Lower leg skin (tissue), 3 donors: ENCODE results near the gene TAPT1.

Experiments
- POLR2A ChIP-seq, 2 donors: fragments of 450-650 bp; IDR thresholded peaks; one replicate each; pipeline ENCODE4 v1.6.1; 2016 to 2017; ENCODE audit warnings: antibody characterized with exemption in 2 of 2, mild to moderate bottlenecking in 1 of 2, moderate library complexity in 1 of 2
- TF ChIP-seq, protein P1 (sequence below), 3 donors: fragments of 450-650 bp; IDR thresholded peaks; one replicate each; pipeline ENCODE4 v1.5.1; 2016; ENCODE audit warnings: antibody characterized with exemption in 3 of 3, mild to moderate bottlenecking in 3 of 3, moderate library complexity in 2 of 3

DNA sequence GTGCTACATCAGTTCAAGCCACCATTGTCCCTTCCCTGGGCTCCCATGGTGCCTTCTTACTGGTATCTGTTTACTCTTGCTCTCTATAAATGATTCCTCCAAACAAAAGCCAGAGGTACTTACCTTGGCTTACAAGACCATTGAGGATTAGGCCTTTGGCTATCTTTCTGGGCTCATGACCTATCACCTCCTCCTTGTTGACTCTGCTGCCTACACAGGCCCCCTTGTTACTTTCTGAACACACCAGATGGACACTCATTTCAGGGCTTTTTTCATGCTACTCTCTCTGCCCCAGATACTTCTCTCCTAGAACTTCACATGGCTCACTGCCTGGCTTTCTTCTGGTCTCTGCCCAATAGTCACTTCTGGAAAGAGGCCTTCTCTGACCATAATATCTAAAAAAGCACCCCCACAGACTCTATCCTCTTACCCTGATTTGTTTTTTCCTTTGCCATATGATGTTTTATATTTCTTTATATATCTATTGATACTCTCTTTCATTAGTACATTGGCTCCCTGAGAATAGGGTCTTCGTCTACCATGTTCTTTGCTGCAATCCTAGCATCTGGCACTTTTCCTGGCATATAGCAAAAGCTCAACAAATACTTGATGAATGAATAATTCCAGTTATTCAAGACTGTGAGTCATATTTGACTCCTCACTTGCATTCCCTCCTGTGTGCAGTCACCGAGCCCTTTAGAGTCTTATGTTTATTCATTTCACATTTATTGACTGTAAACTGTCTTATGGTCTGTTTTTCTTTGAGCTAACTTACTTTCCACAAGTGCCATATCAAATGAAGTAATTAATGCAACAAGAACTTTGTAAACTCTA is 27.1 kb upstream of the TAPT1 start:
- no peak for TF ChIP-seq POLR2A (IDR thresholded peaks at IDR 0.05)
- TF ChIP-seq, protein P1, sequence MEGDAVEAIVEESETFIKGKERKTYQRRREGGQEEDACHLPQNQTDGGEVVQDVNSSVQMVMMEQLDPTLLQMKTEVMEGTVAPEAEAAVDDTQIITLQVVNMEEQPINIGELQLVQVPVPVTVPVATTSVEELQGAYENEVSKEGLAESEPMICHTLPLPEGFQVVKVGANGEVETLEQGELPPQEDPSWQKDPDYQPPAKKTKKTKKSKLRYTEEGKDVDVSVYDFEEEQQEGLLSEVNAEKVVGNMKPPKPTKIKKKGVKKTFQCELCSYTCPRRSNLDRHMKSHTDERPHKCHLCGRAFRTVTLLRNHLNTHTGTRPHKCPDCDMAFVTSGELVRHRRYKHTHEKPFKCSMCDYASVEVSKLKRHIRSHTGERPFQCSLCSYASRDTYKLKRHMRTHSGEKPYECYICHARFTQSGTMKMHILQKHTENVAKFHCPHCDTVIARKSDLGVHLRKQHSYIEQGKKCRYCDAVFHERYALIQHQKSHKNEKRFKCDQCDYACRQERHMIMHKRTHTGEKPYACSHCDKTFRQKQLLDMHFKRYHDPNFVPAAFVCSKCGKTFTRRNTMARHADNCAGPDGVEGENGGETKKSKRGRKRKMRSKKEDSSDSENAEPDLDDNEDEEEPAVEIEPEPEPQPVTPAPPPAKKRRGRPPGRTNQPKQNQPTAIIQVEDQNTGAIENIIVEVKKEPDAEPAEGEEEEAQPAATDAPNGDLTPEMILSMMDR (IDR thresholded peaks at IDR 0.05) = no peak
